Thyroid gland (tissue), 4 donors: Measurements from ENCODE around the gene GMCL2. TPM values are rescaled to one million over a fixed set of nuclear protein-coding genes. Genes with fewer than 3 reads are reported as not detected.

Source experiments
- DNase-seq, 2 donors: peaks; one replicate each; pipeline ENCODE4 v3.0.0-alpha.2; 2019
- H3K27ac ChIP-seq, 3 donors: fragments of 200-600 bp; sonication (generic); 1 replicate in 2 of 3; 2 replicates in 1 of 3; pipeline ENCODE4 v1.5.1; 2016 to 2019; ENCODE audit warnings: mild to moderate bottlenecking in 1 of 3, moderate library complexity in 1 of 3
- H3K27me3 ChIP-seq: fragments of 200-600 bp; sonication (generic); one replicate; pipeline ENCODE4 v1.5.1; 2019
- H3K36me3 ChIP-seq, 2 donors: fragments of 200-600 bp; sonication (generic); one replicate each; pipeline ENCODE4 v1.5.1; 2016 to 2019
- H3K4me1 ChIP-seq, 2 donors: fragments of 200-600 bp; sonication (generic); one replicate each; pipeline ENCODE4 v1.5.1; 2017 to 2019
- H3K4me3 ChIP-seq, 3 donors: fragments of 200-600 bp; sonication (generic); replicated peaks in 1 of 3; 1 replicate in 2 of 3; 2 replicates in 1 of 3; pipeline ENCODE4 v1.5.1; 2016; ENCODE audit warnings: mild to moderate bottlenecking in 1 of 3
- H3K9me3 ChIP-seq: fragments of 200-600 bp; sonication (generic); one replicate; pipeline ENCODE4 v1.5.1; 2017
- CTCF ChIP-seq, 6 experiments: fragments of 200-600 bp in 3 of 6; fragments of 450-650 bp in 3 of 6; sonication (generic) in 3 of 6; IDR thresholded peaks; one replicate each; pipeline ENCODE4 v1.5.1; 2016 to 2019; ENCODE audit warnings: antibody characterized with exemption in 6 of 6, mild to moderate bottlenecking in 2 of 6, inconsistent platforms in 1 of 6, moderate library complexity in 1 of 6
- POLR2A ChIP-seq, 2 donors: fragments of 450-650 bp; IDR thresholded peaks; one replicate each; pipeline ENCODE4 v1.6.1; 2017; ENCODE audit warnings: antibody characterized with exemption in 2 of 2, mild to moderate bottlenecking in 2 of 2, moderate library complexity in 1 of 2
- WGBS, 2 donors: methylation state at CpG; one replicate each; pipeline ENCODE4 v1.1.5; 2017; 5-methylcytosine and 5-hydroxymethylcytosine counted together
- intact Hi-C: fragments of 100-400 bp; cut with DNase I; formaldehyde crosslinking; loops from one replicate; pipeline ENCODE4 v1.15.1; 2023
- total RNA-seq, 4 donors: library from RNA; depleted of rRNA; stranded (reverse); fragments of >200 nt; gene quantifications; one replicate each; pipeline ENCODE4 v1.2.3, GENCODE V29; 2016

Gene GMCL2
- total RNA-seq, 4 donors from 2014 or later = not detected

- Histone ChIP-seq H3K4me1 (no peaks in the 10 kb centered on the region), H3K4me3 (no peak overlapping the region), H3K27ac (no peak overlapping the region), H3K9me3 (no peaks in the 10 kb centered on the region), H3K27me3 (no peaks in the 10 kb centered on the region), H3K36me3 (peaks cover 14 to 23% of the 10 kb centered on the region in 2 donors)
- intact Hi-C loops = no loop called here
- DNase-seq = no peak
- TF ChIP-seq POLR2A (IDR thresholded peaks at IDR 0.05) = no peak
- TF ChIP-seq CTCF (IDR thresholded peaks at IDR 0.05) = no peak
- 90 to 92% methylated on average over 12 of the region's 12 CpGs for WGBS, 2 donors
These were observed 49.2 kb downstream of the GMCL2 start for GRCh38 chr5:178137991-178138390.

- intact Hi-C loops = no loop called here
- TF ChIP-seq CTCF (IDR thresholded peaks at IDR 0.05) = no peak
- TF ChIP-seq POLR2A (IDR thresholded peaks at IDR 0.05) = no peak
- Histone ChIP-seq H3K4me3 (no peak overlapping the region), H3K9me3 (no peaks in the 10 kb centered on the region), H3K4me1 (peaks cover 2 to 4% of the 10 kb centered on the region in 2 donors), H3K27ac (no peak overlapping the region), H3K36me3 (peaks cover 5 to 13% of the 10 kb centered on the region in 2 donors), H3K27me3 (no peaks in the 10 kb centered on the region)
- 88 to 90% methylated on average over 10 of the region's 10 CpGs for WGBS, 2 donors
- DNase-seq = no peak
These were observed 50.2 kb downstream of the GMCL2 start for GRCh38 chr5:178136990-178137389.

Other genes starting within 250 kb of the GMCL2 start
- not detected for gene PROP1, start 191.1 kb downstream of the GMCL2 start, total RNA-seq
- gene N4BP3, start 73.8 kb downstream of the GMCL2 start, total RNA-seq = 1 to 10 TPM; 3.9 to 6.4 (median 5.6) TPM
- gene RMND5B, start 56.4 kb downstream of the GMCL2 start, total RNA-seq = 10 to 100 TPM; 32.9 to 49.3 (median 48.2) TPM
- 100 to 1,000 TPM; 109 to 257 (median 177) TPM for gene NHP2, start 33.5 kb downstream of the GMCL2 start, total RNA-seq
- 100 to 1,000 TPM in 2 of 4 donors, 10 to 100 TPM in 2; 65.0 to 111 (median 90.4) TPM for gene HNRNPAB, start 17.2 kb upstream of the GMCL2 start, total RNA-seq
- gene PHYKPL, start 45.4 kb upstream of the GMCL2 start, total RNA-seq = 10 to 100 TPM; 61.7 to 90.9 (median 76.0) TPM